ENCODE measurements around the gene UACA. TPM values are rescaled to one million over a fixed set of nuclear protein-coding genes. Genes with fewer than 3 reads are reported as not detected.
"Not testable (repeated sequence)": the region's sequence is repeated elsewhere in the genome, so short reads cannot be mapped to it uniquely, and the experiment has no call there.

UACA gene
- total and polyA plus RNA-seq, 9 of the 15 experiments (the other 6 are each of a cell fraction or from before 2014, with no cell fraction given) = 0.06 to 0.33 (median 0.15) TPM; not detected in 5

GRCh38 chr15:70663069-70663468, 100.3 kb downstream of the UACA start:
- H3K36me3 ChIP-seq (ENCODE audit: control insufficient read depth, insufficient read depth, low read length); H3K27ac ChIP-seq (ENCODE audit: extremely low read depth, low read depth, low read length); CTCF ChIA-PET (ENCODE audit: low intra/inter-chr PET ratio); FAIRE-seq; H2AFZ ChIP-seq (ENCODE audit: low read depth, low read length); in situ Hi-C loops (cut with MboI); intact Hi-C loops (cut with micrococcal nuclease); H4K20me1 ChIP-seq (replicated peaks; ENCODE audit: control insufficient read depth, insufficient read depth, low read length); BruUV-seq (replicated peaks); H3K79me2 ChIP-seq (ENCODE audit: control insufficient read depth, insufficient read depth, low read length); H3K9me3 ChIP-seq (replicated peaks; ENCODE audit: control insufficient read depth, insufficient read depth, low read depth, low read length); DNase-seq (ENCODE audit: extremely low read depth in 1 of 4, low spot score in 3 of 4); POLR2A ChIA-PET; H3K4me3 ChIP-seq; H3K9ac ChIP-seq (ENCODE audit: insufficient read depth in 1 of 2, low read depth in 2 of 2, low read length in 2 of 2); ATAC-seq; H3K27me3 ChIP-seq (ENCODE audit: control insufficient read depth in 2 of 2, insufficient read depth in 2 of 2, low read length in 2 of 2); H3K9me1 ChIP-seq (ENCODE audit: control insufficient read depth, insufficient read depth, low read length); H3K4me2 ChIP-seq (ENCODE audit: insufficient read depth, low read length); H3K4me1 ChIP-seq (replicated peaks in 1 of 2; ENCODE audit: control insufficient read depth in 2 of 2, insufficient read depth in 2 of 2, low read length in 2 of 2): not testable (repeated sequence)
- 0% methylated on average over 2 of the region's 3 CpGs for WGBS (ENCODE audit: insufficient coverage, low coverage, missing lambda C conversion rate)

GRCh38 chr15:70659662-70660061, 103.7 kb downstream of the UACA start:
- Histone ChIP-seq H3K4me3 (no peak overlapping the region), H3K27ac (ENCODE audit: extremely low read depth, low read depth, low read length) (no peak overlapping the region), H3K9me3 (replicated peaks; ENCODE audit: control insufficient read depth, insufficient read depth, low read depth, low read length) (no peaks in the 10 kb centered on the region), H4K20me1 (replicated peaks; ENCODE audit: control insufficient read depth, insufficient read depth, low read length) (no peaks in the 10 kb centered on the region), H3K27me3 (ENCODE audit: control insufficient read depth in 2 of 2, insufficient read depth in 2 of 2, low read length in 2 of 2) (no peaks in the 10 kb centered on the region), H3K79me2 (ENCODE audit: control insufficient read depth, insufficient read depth, low read length) (no peaks in the 10 kb centered on the region), H3K9ac (ENCODE audit: insufficient read depth in 1 of 2, low read depth in 2 of 2, low read length in 2 of 2) (no peak overlapping the region), H3K36me3 (ENCODE audit: control insufficient read depth, insufficient read depth, low read length) (no peaks in the 10 kb centered on the region), H3K4me1 (replicated peaks in 1 of 2; ENCODE audit: control insufficient read depth in 2 of 2, insufficient read depth in 2 of 2, low read length in 2 of 2) (no peaks in the 10 kb centered on the region), H2AFZ (ENCODE audit: low read depth, low read length) (no peak overlapping the region), H3K4me2 (ENCODE audit: insufficient read depth, low read length) (no peak overlapping the region), H3K9me1 (ENCODE audit: control insufficient read depth, insufficient read depth, low read length) (no peaks in the 10 kb centered on the region)
- in situ Hi-C loops (cut with MboI) (no loop called here), intact Hi-C loops (cut with micrococcal nuclease) (no loop called here)
- 0% methylated on average over 3 of the region's 3 CpGs for WGBS (ENCODE audit: insufficient coverage, low coverage, missing lambda C conversion rate)
- ChIA-PET POLR2A (no interaction called here), CTCF (ENCODE audit: low intra/inter-chr PET ratio) (no interaction called here)
- ATAC-seq (no peak), FAIRE-seq (no peak), DNase-seq (ENCODE audit: extremely low read depth in 1 of 4, low spot score in 3 of 4) (no peak)
- no TSS peak for BruUV-seq (replicated peaks)
- TF ChIP-seq JUND (IDR thresholded peaks at IDR 0.05; ENCODE audit: borderline replicate concordance, low read depth, low read length) = no peak
- no peak for TF ChIP-seq JUND (tag; IDR thresholded peaks at IDR 0.05; ENCODE audit: borderline replicate concordance, low read depth, low read length)
- TF ChIP-seq ZFP91 (CRISPR knock-in tag; IDR thresholded peaks at IDR 0.05) = no peak
- no peak for TF ChIP-seq TCF15 (CRISPR knock-in tag; IDR thresholded peaks at IDR 0.05)
- TF ChIP-seq CCAR2 (IDR thresholded peaks at IDR 0.05; ENCODE audit: low read depth, low read length) = no peak
- no peak for TF ChIP-seq KAT8 (IDR thresholded peaks at IDR 0.05; ENCODE audit: low read depth)
- TF ChIP-seq PPARD (CRISPR knock-in tag; IDR thresholded peaks at IDR 0.05) = no peak
- no peak for TF ChIP-seq ZNF232 (CRISPR knock-in tag; IDR thresholded peaks at IDR 0.05)
- no peak for TF ChIP-seq ZNF239 (CRISPR knock-in tag; IDR thresholded peaks at IDR 0.05)
- TF ChIP-seq FIP1L1 (IDR thresholded peaks at IDR 0.05; ENCODE audit: low read depth, low read length, poor library complexity, severe bottlenecking) = no peak
- no peak for TF ChIP-seq TSC22D4 (tag; IDR thresholded peaks at IDR 0.05)
- no peak for TF ChIP-seq ZNF444 (CRISPR knock-in tag; IDR thresholded peaks at IDR 0.05)
- TF ChIP-seq CC2D1A (IDR thresholded peaks at IDR 0.05) = no peak
- TF ChIP-seq POLR2B (IDR thresholded peaks at IDR 0.05; ENCODE audit: low read depth, partially characterized antibody) = no peak
- no peak for TF ChIP-seq HNRNPL (IDR thresholded peaks at IDR 0.05; ENCODE audit: low read depth, low read length)

All from K562 (cell line).